Suprapubic skin (tissue), 4 donors: Measurements from ENCODE around the gene ZNF446. TPM values are rescaled to one million over a fixed set of nuclear protein-coding genes. Genes with fewer than 3 reads are reported as not detected.

Source experiments
- DNase-seq, 2 donors: peaks; one replicate each; pipeline ENCODE4 v3.0.0-alpha.2; 2019; ENCODE audit warnings: low spot score in 2 of 2
- H3K27ac ChIP-seq: fragments of 200-600 bp; sonication (generic); one replicate; pipeline ENCODE4 v1.5.1; 2019
- H3K27me3 ChIP-seq: fragments of 200-600 bp; sonication (generic); one replicate; pipeline ENCODE4 v1.5.1; 2019
- H3K36me3 ChIP-seq: fragments of 200-600 bp; sonication (generic); one replicate; pipeline ENCODE4 v1.5.1; 2019
- H3K4me1 ChIP-seq: fragments of 200-600 bp; sonication (generic); one replicate; pipeline ENCODE4 v1.5.1; 2019
- H3K4me3 ChIP-seq: fragments of 200-600 bp; sonication (generic); one replicate; pipeline ENCODE4 v1.5.1; 2019; ENCODE audit warnings: mild to moderate bottlenecking
- H3K9me3 ChIP-seq: fragments of 200-600 bp; sonication (generic); one replicate; pipeline ENCODE4 v1.5.1; 2019
- EP300 ChIP-seq: sonication (generic); formaldehyde crosslinking; IDR thresholded peaks from one replicate; pipeline ENCODE4 v1.6.1; 2017; ENCODE audit warnings: antibody characterized with exemption
- POLR2A ChIP-seq, 2 donors: fragments of 450-650 bp; IDR thresholded peaks; one replicate each; pipeline ENCODE4 v1.6.1; 2017; ENCODE audit warnings: antibody characterized with exemption in 2 of 2, mild to moderate bottlenecking in 2 of 2, moderate library complexity in 2 of 2
- POLR2AphosphoS5 ChIP-seq, 3 donors: sonication (generic); formaldehyde crosslinking; IDR thresholded peaks; one replicate each; pipeline ENCODE4 v1.6.1; 2017; ENCODE audit warnings: antibody characterized with exemption in 3 of 3
- WGBS: methylation state at CpG from one replicate; pipeline ENCODE4 v1.1.5; 2018; 5-methylcytosine and 5-hydroxymethylcytosine counted together
- total RNA-seq, 4 donors: library from RNA; depleted of rRNA; stranded (reverse); fragments of >200 nt; gene quantifications; one replicate each; pipeline ENCODE4 v1.1.0, GENCODE V29; 2016
- TF ChIP-seq, protein P1 (sequence below), 2 donors: fragments of 200-600 bp in 1 of 2; fragments of 450-650 bp in 1 of 2; sonication (generic) in 1 of 2; IDR thresholded peaks; one replicate each; pipeline ENCODE4 v1.5.1; 2016 to 2019; ENCODE audit warnings: antibody characterized with exemption in 2 of 2, mild to moderate bottlenecking in 1 of 2, moderate library complexity in 1 of 2

The ZNF446 gene
- total RNA-seq, 4 donors from 2014 or later = 19.8 to 38.8 (median 24.0) TPM

DNA sequence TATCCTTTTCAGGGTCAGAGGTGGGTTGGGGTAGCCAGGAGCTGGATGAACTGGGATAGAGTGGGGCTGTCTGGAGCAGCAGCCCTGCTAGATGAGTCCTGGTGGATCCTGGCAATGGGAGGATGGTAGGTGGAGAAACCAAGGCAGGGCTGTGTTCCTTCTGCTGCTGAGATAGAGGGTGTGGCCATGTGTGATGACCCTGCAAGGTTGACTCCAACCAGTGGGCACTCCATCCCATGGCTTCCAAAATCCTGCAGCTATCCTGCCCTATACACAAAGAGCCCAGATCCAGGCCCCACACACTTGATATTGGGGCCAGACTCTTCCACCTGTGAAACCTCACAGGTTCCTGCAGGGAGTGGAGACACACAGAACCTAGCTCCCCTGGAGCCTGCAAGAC lies 2.4 kb upstream of the ZNF446 start:
- Histone ChIP-seq H3K36me3 (peaks cover 48% of the 10 kb centered on the region), H3K27ac (no peak overlapping the region), H3K9me3 (no peaks in the 10 kb centered on the region), H3K4me3 (no peak overlapping the region), H3K27me3 (no peaks in the 10 kb centered on the region), H3K4me1 (peaks cover 23% of the 10 kb centered on the region)
- no peak for TF ChIP-seq POLR2A (IDR thresholded peaks at IDR 0.05)
- TF ChIP-seq POLR2AphosphoS5 (IDR thresholded peaks at IDR 0.05) = no peak
- TF ChIP-seq, protein P1, sequence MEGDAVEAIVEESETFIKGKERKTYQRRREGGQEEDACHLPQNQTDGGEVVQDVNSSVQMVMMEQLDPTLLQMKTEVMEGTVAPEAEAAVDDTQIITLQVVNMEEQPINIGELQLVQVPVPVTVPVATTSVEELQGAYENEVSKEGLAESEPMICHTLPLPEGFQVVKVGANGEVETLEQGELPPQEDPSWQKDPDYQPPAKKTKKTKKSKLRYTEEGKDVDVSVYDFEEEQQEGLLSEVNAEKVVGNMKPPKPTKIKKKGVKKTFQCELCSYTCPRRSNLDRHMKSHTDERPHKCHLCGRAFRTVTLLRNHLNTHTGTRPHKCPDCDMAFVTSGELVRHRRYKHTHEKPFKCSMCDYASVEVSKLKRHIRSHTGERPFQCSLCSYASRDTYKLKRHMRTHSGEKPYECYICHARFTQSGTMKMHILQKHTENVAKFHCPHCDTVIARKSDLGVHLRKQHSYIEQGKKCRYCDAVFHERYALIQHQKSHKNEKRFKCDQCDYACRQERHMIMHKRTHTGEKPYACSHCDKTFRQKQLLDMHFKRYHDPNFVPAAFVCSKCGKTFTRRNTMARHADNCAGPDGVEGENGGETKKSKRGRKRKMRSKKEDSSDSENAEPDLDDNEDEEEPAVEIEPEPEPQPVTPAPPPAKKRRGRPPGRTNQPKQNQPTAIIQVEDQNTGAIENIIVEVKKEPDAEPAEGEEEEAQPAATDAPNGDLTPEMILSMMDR (IDR thresholded peaks at IDR 0.05) = no peak
- TF ChIP-seq EP300 = no peak
- no peak for DNase-seq

DNA sequence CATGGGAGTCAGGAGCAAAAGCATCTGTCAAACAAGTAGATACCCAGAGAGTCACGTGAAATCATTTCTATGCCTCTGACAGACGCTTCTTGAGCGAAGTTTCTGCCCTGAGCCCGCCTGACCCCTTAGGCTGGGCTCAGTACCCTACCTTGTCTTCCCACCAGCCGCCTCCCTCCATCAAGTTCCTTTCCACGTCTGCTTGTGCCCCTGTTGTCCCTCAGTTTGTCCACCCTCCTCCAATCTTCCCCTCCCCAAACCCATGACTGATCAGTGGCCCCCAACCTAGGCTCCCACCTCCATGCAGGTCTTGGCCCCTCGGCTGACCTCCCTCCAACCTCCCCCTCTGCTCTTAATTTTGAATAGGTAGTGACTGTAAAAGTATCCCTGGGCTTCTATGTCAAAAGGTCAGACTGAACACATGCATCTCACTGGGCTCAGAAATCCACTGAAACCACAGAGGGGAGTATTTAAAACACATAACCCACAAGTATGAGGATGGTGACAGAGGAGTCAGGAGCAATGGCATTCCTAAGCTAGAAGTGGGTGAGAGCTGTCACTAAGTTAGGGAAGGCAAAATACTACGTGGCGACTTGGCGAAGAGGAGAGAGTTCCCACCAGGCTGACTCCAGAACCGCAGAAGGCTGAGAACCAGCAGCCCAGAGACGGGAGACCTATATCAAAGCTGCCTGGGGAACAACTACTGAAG lies 1.7 kb upstream of the ZNF446 start:
- no peak overlapping the region for H3K27ac ChIP-seq
- WGBS = 88% methylated on average over 12 of the region's 12 CpGs
- peaks cover 49% of the 10 kb centered on the region for H3K36me3 ChIP-seq
- no peaks in the 10 kb centered on the region for H3K9me3 ChIP-seq
- H3K27me3 ChIP-seq = no peaks in the 10 kb centered on the region
- TF ChIP-seq, protein P1 (IDR thresholded peaks at IDR 0.05) = no peak
- no peak for TF ChIP-seq EP300
- TF ChIP-seq POLR2A (IDR thresholded peaks at IDR 0.05) = no peak
- no peak for TF ChIP-seq POLR2AphosphoS5 (IDR thresholded peaks at IDR 0.05)
- no peak for DNase-seq
- H3K4me3 ChIP-seq = no peak overlapping the region
- H3K4me1 ChIP-seq = peaks cover 20% of the 10 kb centered on the region

DNA sequence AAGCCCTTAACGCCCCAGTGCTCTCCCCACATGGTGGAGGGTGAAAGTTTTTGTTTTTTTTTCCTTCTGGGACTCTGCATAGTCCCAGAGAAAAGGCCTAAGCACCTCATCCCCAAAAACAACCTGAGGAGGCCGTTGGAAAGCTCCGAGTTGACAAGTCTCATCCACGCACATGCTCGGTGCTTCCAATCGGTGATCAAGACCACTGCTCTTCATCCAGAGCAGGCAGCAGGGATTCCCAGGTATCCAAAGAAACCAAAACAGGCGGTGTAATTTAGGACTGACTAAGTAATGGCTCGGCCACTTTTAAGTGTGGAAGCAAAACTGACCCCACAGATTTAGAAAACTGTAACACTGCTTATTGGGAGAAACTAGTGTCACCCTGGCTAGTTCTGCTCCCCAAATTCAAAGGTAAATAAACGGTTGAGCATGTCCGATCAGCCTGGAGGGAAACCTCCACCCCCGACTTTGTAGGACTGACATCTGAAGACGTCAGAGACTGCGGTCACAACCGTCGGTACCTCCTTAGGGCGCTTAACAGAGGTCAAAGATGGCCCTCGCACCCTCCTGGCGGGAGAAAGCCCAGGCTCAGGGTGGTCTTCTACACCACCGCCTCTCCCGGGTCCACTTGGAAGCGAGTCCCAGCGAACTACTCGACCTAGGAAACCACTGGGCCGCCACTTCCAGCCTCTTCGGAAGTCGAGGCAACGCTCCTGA lies 997 bp upstream of the ZNF446 start:
- 35% methylated on average over 16 of the region's 27 CpGs for whole genome bisulfite sequencing
- no peak for DNase-seq
- H3K27ac ChIP-seq = peak overlapping the region; percentile 77

DNA sequence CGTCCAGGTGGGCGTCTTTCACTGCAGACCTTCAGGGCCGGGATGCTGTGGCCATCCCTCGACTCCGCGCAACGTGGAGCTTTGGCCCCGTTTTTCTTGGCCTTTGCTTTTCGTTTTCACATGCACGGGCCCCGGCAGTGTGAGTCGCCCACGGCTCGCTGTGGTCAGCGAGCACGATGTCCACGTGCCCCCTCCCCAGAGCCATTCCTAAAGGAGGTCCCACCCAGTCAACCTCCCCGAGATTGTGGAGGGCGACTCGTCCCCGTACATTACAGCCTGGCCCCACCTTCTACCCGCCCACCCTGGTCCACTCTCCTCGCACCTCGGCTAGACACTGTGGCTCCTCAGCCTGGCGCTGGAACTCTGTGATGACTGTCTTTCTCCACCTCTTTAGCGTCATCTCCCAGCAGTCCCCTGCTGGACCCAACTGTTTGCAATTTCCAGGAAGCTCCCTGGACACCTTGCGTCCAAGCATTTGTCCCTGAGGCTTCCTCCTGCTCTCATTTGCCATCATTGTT lies 405 bp downstream of the ZNF446 start:
- 3% methylated on average over 26 of the region's 27 CpGs for WGBS
- Histone ChIP-seq H3K4me3 (peak overlapping the region; percentile 63), H3K9me3 (no peaks in the 10 kb centered on the region), H3K36me3 (peaks cover 48% of the 10 kb centered on the region), H3K27ac (peak overlapping the region; percentile 77), H3K4me1 (peaks cover 20% of the 10 kb centered on the region), H3K27me3 (no peaks in the 10 kb centered on the region)
- DNase-seq = no peak
- TF ChIP-seq POLR2A (IDR thresholded peaks at IDR 0.05) (no peak), EP300 (no peak), POLR2AphosphoS5 (IDR thresholded peaks at IDR 0.05) (no peak)
- TF ChIP-seq, protein P1 (IDR thresholded peaks at IDR 0.05) = no peak

More for the DNA sequence above, 997 bp upstream of the ZNF446 start:
- TF ChIP-seq EP300 (no peak), POLR2AphosphoS5 (IDR thresholded peaks at IDR 0.05) (no peak), POLR2A (IDR thresholded peaks at IDR 0.05) (no peak)
- TF ChIP-seq, protein P1 (IDR thresholded peaks at IDR 0.05) = no peak
- Histone ChIP-seq H3K4me3 (peak overlapping the region; percentile 63), H3K4me1 (peaks cover 20% of the 10 kb centered on the region), H3K27me3 (no peaks in the 10 kb centered on the region), H3K9me3 (no peaks in the 10 kb centered on the region), H3K36me3 (peaks cover 49% of the 10 kb centered on the region)

DNA sequence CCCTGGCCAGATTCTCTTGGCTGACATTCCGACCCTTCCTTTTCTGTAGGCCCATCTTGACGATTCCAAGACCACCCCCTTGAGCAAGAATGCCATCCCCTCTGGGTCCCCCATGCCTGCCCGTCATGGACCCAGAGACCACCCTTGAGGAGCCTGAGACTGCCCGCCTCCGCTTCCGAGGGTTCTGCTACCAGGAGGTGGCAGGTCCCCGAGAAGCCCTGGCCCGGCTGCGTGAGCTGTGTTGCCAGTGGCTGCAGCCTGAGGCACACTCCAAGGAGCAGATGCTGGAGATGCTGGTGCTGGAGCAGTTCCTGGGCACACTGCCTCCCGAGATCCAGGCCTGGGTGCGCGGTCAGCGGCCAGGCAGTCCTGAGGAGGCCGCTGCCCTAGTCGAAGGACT lies 978 bp downstream of the ZNF446 start:
- peak overlapping the region; percentile 63 for H3K4me3 ChIP-seq

More for the DNA sequence above, 978 bp downstream of the ZNF446 start:
- Histone ChIP-seq H3K9me3 (no peaks in the 10 kb centered on the region), H3K4me1 (peaks cover 20% of the 10 kb centered on the region), H3K36me3 (peaks cover 45% of the 10 kb centered on the region), H3K27me3 (no peaks in the 10 kb centered on the region), H3K27ac (no peak overlapping the region)
- TF ChIP-seq, protein P1 (IDR thresholded peaks at IDR 0.05) = no peak
- TF ChIP-seq POLR2A (IDR thresholded peaks at IDR 0.05) (no peak), POLR2AphosphoS5 (IDR thresholded peaks at IDR 0.05) (no peak), EP300 (no peak)
- DNase-seq = no peak
- WGBS = 84% methylated on average over 9 of the region's 15 CpGs
